ENCODE measurements around the gene ADARB2. TPM values are rescaled to one million over a fixed set of nuclear protein-coding genes. Genes with fewer than 3 reads are reported as not detected.

The ADARB2 gene
- total and polyA plus RNA-seq, 2 experiments from 2014 or later: 0.13 to 0.48 TPM

GRCh38 chr10:1403508-1404322 is 333.6 kb downstream of the ADARB2 start:
- no peak for TF ChIP-seq CTCF (IDR thresholded peaks at IDR 0.05; ENCODE audit: poor library complexity)
- TF ChIP-seq EZH2 (IDR thresholded peaks at IDR 0.05; ENCODE audit: borderline replicate concordance): no peak
- no peak for TF ChIP-seq EZH2phosphoT487 (IDR thresholded peaks at IDR 0.05; ENCODE audit: low read depth, severe bottlenecking, unreplicated experiment)
- H3K9me3 ChIP-seq (ENCODE audit: low read depth): no peaks in the 10 kb centered on the region
- no peaks in the 10 kb centered on the region for H4K20me1 ChIP-seq (ENCODE audit: insufficient read depth, poor library complexity, severe bottlenecking)
- no peaks in the 10 kb centered on the region for H3K36me3 ChIP-seq (replicated peaks; ENCODE audit: insufficient read depth, low read depth)
- H2AFZ ChIP-seq: no peak overlapping the region
- H3K4me2 ChIP-seq: no peak overlapping the region
- no peaks in the 10 kb centered on the region for H3K27me3 ChIP-seq
- H3K79me2 ChIP-seq: no peaks in the 10 kb centered on the region
- no peaks in the 10 kb centered on the region for H3K9me2 ChIP-seq (replicated peaks; ENCODE audit: insufficient read depth)
- H3K4me3 ChIP-seq: no peak overlapping the region
- WGBS (ENCODE audit: low lambda C conversion rate, missing lambda C conversion rate): 76% methylated on average over 18 of the region's 18 CpGs
- DNase-seq (ENCODE audit: low spot score): no peak
- no peaks in the 10 kb centered on the region for H3K4me1 ChIP-seq (ENCODE audit: insufficient read depth)
- H3K27ac ChIP-seq: no peak overlapping the region

- no peak overlapping the region for H3K27ac ChIP-seq
- WGBS (ENCODE audit: low lambda C conversion rate, missing lambda C conversion rate): 94% methylated on average over 27 of the region's 27 CpGs
These were observed 334.4 kb downstream of the ADARB2 start for GRCh38 chr10:1402816-1403507.

GRCh38 chr10:1402016-1402770 is 335.1 kb downstream of the ADARB2 start:
- H3K27ac ChIP-seq: no peak overlapping the region
- TF ChIP-seq EZH2 (IDR thresholded peaks at IDR 0.05; ENCODE audit: borderline replicate concordance): no peak
- no peak for TF ChIP-seq EZH2phosphoT487 (IDR thresholded peaks at IDR 0.05; ENCODE audit: low read depth, severe bottlenecking, unreplicated experiment)
- no peak for TF ChIP-seq CTCF (IDR thresholded peaks at IDR 0.05; ENCODE audit: poor library complexity)
- no peak overlapping the region for H3K4me2 ChIP-seq
- no peaks in the 10 kb centered on the region for H3K9me2 ChIP-seq (replicated peaks; ENCODE audit: insufficient read depth)
- 76% methylated on average over 25 of the region's 25 CpGs for WGBS (ENCODE audit: low lambda C conversion rate, missing lambda C conversion rate)
- H4K20me1 ChIP-seq (ENCODE audit: insufficient read depth, poor library complexity, severe bottlenecking): no peaks in the 10 kb centered on the region
- H3K4me1 ChIP-seq (ENCODE audit: insufficient read depth): no peaks in the 10 kb centered on the region
- DNase-seq (ENCODE audit: low spot score): no peak
- H3K36me3 ChIP-seq (replicated peaks; ENCODE audit: insufficient read depth, low read depth): no peaks in the 10 kb centered on the region
- H3K79me2 ChIP-seq: no peaks in the 10 kb centered on the region
- no peaks in the 10 kb centered on the region for H3K9me3 ChIP-seq (ENCODE audit: low read depth)
- no peaks in the 10 kb centered on the region for H3K27me3 ChIP-seq
- H2AFZ ChIP-seq: no peak overlapping the region
- no peak overlapping the region for H3K4me3 ChIP-seq

More at GRCh38 chr10:1402816-1403507, 334.4 kb downstream of the ADARB2 start:
- Histone ChIP-seq H3K9me2 (replicated peaks; ENCODE audit: insufficient read depth) (no peaks in the 10 kb centered on the region), H3K9me3 (ENCODE audit: low read depth) (no peaks in the 10 kb centered on the region), H3K27me3 (no peaks in the 10 kb centered on the region), H3K4me2 (no peak overlapping the region), H3K79me2 (no peaks in the 10 kb centered on the region), H3K4me1 (ENCODE audit: insufficient read depth) (no peaks in the 10 kb centered on the region), H3K4me3 (no peak overlapping the region), H4K20me1 (ENCODE audit: insufficient read depth, poor library complexity, severe bottlenecking) (no peaks in the 10 kb centered on the region), H2AFZ (no peak overlapping the region), H3K36me3 (replicated peaks; ENCODE audit: insufficient read depth, low read depth) (no peaks in the 10 kb centered on the region)
- TF ChIP-seq EZH2 (IDR thresholded peaks at IDR 0.05; ENCODE audit: borderline replicate concordance) (no peak), CTCF (IDR thresholded peaks at IDR 0.05; ENCODE audit: poor library complexity) (no peak), EZH2phosphoT487 (IDR thresholded peaks at IDR 0.05; ENCODE audit: low read depth, severe bottlenecking, unreplicated experiment) (no peak)
- no peak for DNase-seq (ENCODE audit: low spot score)

Data from hepatocyte (in vitro differentiated cells).